ENCODE results near the gene CASP8. TPM values are rescaled to one million over a fixed set of nuclear protein-coding genes. Genes with fewer than 3 reads are reported as not detected.

CASP8 gene
- total and polyA plus RNA-seq, 2 of the 8 experiments (the other 6 are each of a cell fraction or from before 2014, with no cell fraction given): 2.3 to 3.6 TPM

DNA sequence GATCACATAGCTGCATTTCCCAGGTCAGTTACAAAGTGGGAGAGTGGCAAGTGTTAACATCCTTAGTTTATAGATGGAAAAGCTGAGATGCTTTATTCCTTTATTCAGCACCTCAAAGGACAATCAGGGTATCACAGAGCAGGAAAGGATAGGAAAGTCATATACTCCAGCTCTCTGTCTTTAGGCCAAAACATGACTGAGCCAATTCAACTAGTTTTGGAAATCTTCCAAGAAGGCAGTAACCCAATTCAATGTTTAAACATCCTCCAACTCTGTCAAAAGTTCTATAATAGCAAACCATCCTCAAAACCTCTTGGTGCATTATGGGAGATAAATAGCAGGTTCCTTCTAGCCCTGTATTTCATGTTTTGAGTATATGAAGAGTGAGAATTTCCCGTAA, 25.2 kb downstream of the CASP8 start:
- H4K5ac ChIP-seq (ENCODE audit: insufficient read length, low read depth, low read length): no peak overlapping the region
- 88% methylated on average over 1 of the region's 1 CpG; no CpG with 5 or more reads in 1 of the 2 experiments for WGBS, 2 experiments (ENCODE audit: extremely low coverage in 1 of 2, insufficient coverage in 1 of 2, insufficient read length in 1 of 2, insufficient replicate concordance in 2 of 2, low coverage in 1 of 2, low lambda C conversion rate in 2 of 2, missing lambda C conversion rate in 1 of 2)
- H3K9me3 ChIP-seq (ENCODE audit: insufficient read depth in 2 of 2, low read depth in 1 of 2, low read length in 1 of 2): peaks cover 1 to 2% of the 10 kb centered on the region in 2 experiments; a peak in 2 of 4 replicates
- POLR2A ChIA-PET (ENCODE audit: partially characterized antibody): no interaction called here
- H3K79me1 ChIP-seq (ENCODE audit: low read depth, low read length): no peaks in the 10 kb centered on the region
- no peaks in the 10 kb centered on the region for H3K36me3 ChIP-seq (ENCODE audit: control insufficient read depth in 2 of 4, insufficient read depth in 4 of 4, low read length in 3 of 4)
- no peak overlapping the region for H2BK5ac ChIP-seq (ENCODE audit: low read depth, low read length)
- H3K18ac ChIP-seq (ENCODE audit: extremely low read depth, low read length): no peak overlapping the region
- H3K4me2 ChIP-seq (ENCODE audit: insufficient read depth in 1 of 2, low read depth in 2 of 2, low read length in 2 of 2): no peak overlapping the region
- no peak overlapping the region for H2BK120ac ChIP-seq (replicated peaks; ENCODE audit: low read depth, low read length)
- H3K79me2 ChIP-seq (ENCODE audit: control insufficient read depth in 1 of 2, insufficient read depth in 2 of 2, low read length in 2 of 2): no peaks in the 10 kb centered on the region
- no peak overlapping the region for H2AK5ac ChIP-seq (ENCODE audit: low read depth, low read length)
- FAIRE-seq: no peak
- H3K27me3 ChIP-seq (replicated peaks in 1 of 4; ENCODE audit: control insufficient read depth in 3 of 4, extremely low read depth in 1 of 4, insufficient read depth in 3 of 4, low read length in 3 of 4): no peaks in the 10 kb centered on the region
- H2BK20ac ChIP-seq (ENCODE audit: low read length): no peak overlapping the region
- H3K9ac ChIP-seq (replicated peaks in 1 of 4; ENCODE audit: extremely low read depth in 1 of 4, low read depth in 3 of 4, low read length in 3 of 4): no peak overlapping the region
- H2BK12ac ChIP-seq (ENCODE audit: low read depth, low read length): no peak overlapping the region
- H3K4ac ChIP-seq (replicated peaks; ENCODE audit: insufficient read length, low read depth, low read length): no peak overlapping the region
- H3K14ac ChIP-seq (ENCODE audit: insufficient read length): no peak overlapping the region
- no peak overlapping the region for H4K91ac ChIP-seq (replicated peaks; ENCODE audit: insufficient read length, low read length)
- no peak for TF ChIP-seq CBX8 (IDR thresholded peaks at IDR 0.05; ENCODE audit: borderline replicate concordance, low read depth, low read length)
- TF ChIP-seq, protein P1, sequence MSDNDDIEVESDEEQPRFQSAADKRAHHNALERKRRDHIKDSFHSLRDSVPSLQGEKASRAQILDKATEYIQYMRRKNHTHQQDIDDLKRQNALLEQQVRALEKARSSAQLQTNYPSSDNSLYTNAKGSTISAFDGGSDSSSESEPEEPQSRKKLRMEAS (IDR thresholded peaks at IDR 0.05): no peak
- no peak overlapping the region for H3K56ac ChIP-seq (replicated peaks; ENCODE audit: insufficient read length, low read depth, low read length)
- no peak overlapping the region for H3K23ac ChIP-seq (ENCODE audit: insufficient read length)
- H3K4me3 ChIP-seq (ENCODE audit: extremely low read depth in 1 of 4, insufficient read depth in 2 of 4, low read depth in 3 of 4, low read length in 4 of 4): no peak overlapping the region
- no peak overlapping the region for H3K27ac ChIP-seq (ENCODE audit: low read depth, low read length)
- no peak overlapping the region for H2AFZ ChIP-seq (ENCODE audit: low read length)
- H2BK15ac ChIP-seq (ENCODE audit: low read length): no peak overlapping the region
- DNase-seq (ENCODE audit: low read depth in 1 of 2, low spot score in 2 of 2): no peak
- H3K23me2 ChIP-seq (ENCODE audit: low read depth, low read length): no peaks in the 10 kb centered on the region
- no peak overlapping the region for H4K8ac ChIP-seq (ENCODE audit: extremely low read depth, insufficient read depth, low read length)
- CTCF ChIA-PET (ENCODE audit: partially characterized antibody): interaction anchor here (0.6 to 1.7 kb wide), 5 partner anchors 9 to 78 kb away, joined by 3 to 7 read pairs (median 3); no protein-coding TSS in a partner anchor
- no peaks in the 10 kb centered on the region for H3K4me1 ChIP-seq (replicated peaks in 1 of 4; ENCODE audit: control insufficient read depth in 3 of 4, insufficient read depth in 4 of 4, low read length in 3 of 4)
- no peaks in the 10 kb centered on the region for H4K20me1 ChIP-seq (replicated peaks in 1 of 2; ENCODE audit: control insufficient read depth in 1 of 2, insufficient read depth in 2 of 2, low read length in 2 of 2)
